Stimulated activated CD8-positive, alpha-beta memory T cell treated with anti-CD3 and anti-CD28 coated beads, Interleukin-2, amount 100 ng/mL, for 48 hours (primary cell): Measurements from ENCODE around the gene JAG1.
"Not testable (repeated sequence)": the region's sequence is repeated elsewhere in the genome, so short reads cannot be mapped to it uniquely, and the experiment has no call there.

Experiments used
- DNase-seq, 2 donors: peaks; one replicate each; pipeline ENCODE4 v3.0.0-alpha.2; 2020; ENCODE audit warnings: low read depth in 2 of 2

JAG1 gene

GRCh38 chr20:10637563-10637962 is 36.2 kb downstream of the JAG1 start:
- DNase-seq, result no peak

GRCh38 chr20:10637031-10637559 is 36.7 kb downstream of the JAG1 start:
- DNase-seq, result no peak

- DNase-seq, result no peak
These were observed 37.4 kb downstream of the JAG1 start for GRCh38 chr20:10636326-10636818.

GRCh38 chr20:10635476-10636208 is 38.2 kb downstream of the JAG1 start:
- no peak for DNase-seq

GRCh38 chr20:10634683-10635411 is 39.0 kb downstream of the JAG1 start:
- no peak for DNase-seq

- no peak for DNase-seq
These were observed 39.6 kb downstream of the JAG1 start for GRCh38 chr20:10634211-10634610.

GRCh38 chr20:10633718-10634117 is 40.1 kb downstream of the JAG1 start:
- no peak for DNase-seq

GRCh38 chr20:10632721-10633509 is 40.9 kb downstream of the JAG1 start:
- no peak for DNase-seq

- no peak for DNase-seq
These were observed 42.7 kb downstream of the JAG1 start for GRCh38 chr20:10631126-10631525.

GRCh38 chr20:10629946-10630650 is 43.7 kb downstream of the JAG1 start:
- no peak for DNase-seq

- DNase-seq, result no peak
These were observed 46.9 kb downstream of the JAG1 start for GRCh38 chr20:10626896-10627295.

- no peak for DNase-seq
These were observed 48.2 kb downstream of the JAG1 start for GRCh38 chr20:10625641-10626040.

GRCh38 chr20:10622657-10623418 is 51.0 kb downstream of the JAG1 start:
- no peak for DNase-seq

GRCh38 chr20:10621149-10621548 is 52.6 kb downstream of the JAG1 start:
- DNase-seq, result no peak

- DNase-seq, result no peak
These were observed 54.4 kb downstream of the JAG1 start for GRCh38 chr20:10619427-10619826.

GRCh38 chr20:10618611-10619245 is 55.1 kb downstream of the JAG1 start:
- no peak for DNase-seq

GRCh38 chr20:10617549-10618133 is 56.2 kb downstream of the JAG1 start:
- not testable (repeated sequence) for DNase-seq

GRCh38 chr20:10616212-10616611 is 57.6 kb downstream of the JAG1 start:
- no peak for DNase-seq

- DNase-seq, result no peak
These were observed 59.9 kb downstream of the JAG1 start for GRCh38 chr20:10613911-10614310.

- DNase-seq, result not testable (repeated sequence)
These were observed 60.4 kb downstream of the JAG1 start for GRCh38 chr20:10613426-10613825.
